ENCODE results near the gene FILIP1.
"Not testable (repeated sequence)": the region's sequence is repeated elsewhere in the genome, so short reads cannot be mapped to it uniquely, and the experiment has no call there.

Gene FILIP1

DNA sequence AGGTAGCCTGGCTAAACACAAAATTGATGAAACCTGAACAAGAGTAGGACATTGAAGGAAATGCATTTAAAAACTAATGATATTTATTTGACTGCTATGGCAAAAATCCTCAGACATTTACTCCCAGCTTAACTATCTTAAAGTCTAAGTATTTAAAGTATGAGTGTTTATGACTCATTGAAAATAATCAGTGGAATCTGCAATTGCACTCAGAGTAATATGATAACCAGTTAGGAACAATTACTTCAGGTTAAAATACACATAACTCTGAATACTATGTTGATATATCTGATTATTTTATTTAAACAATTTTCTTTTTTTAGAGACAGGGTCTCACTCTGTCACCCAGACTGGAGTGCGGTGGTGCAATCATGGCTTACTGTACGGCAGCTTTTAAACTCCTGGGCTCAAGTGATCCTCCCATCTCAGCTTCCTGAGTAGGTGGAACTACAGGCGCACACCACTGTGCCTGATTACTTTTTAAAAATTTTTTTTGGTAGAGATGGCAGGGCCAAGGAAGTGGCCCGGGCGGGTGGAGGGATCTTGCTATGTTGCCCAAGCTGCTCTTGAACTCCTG is 43.9 kb downstream of the FILIP1 start:
- DNase-seq = no peak

- DNase-seq = no peak
Measured at GRCh38 chr6:75446241-75446880, 47.2 kb downstream of the FILIP1 start.

- DNase-seq = no peak
Measured at GRCh38 chr6:75445738-75446137, 47.9 kb downstream of the FILIP1 start.

GRCh38 chr6:75444899-75445298 is 48.7 kb downstream of the FILIP1 start:
- DNase-seq = no peak

DNA sequence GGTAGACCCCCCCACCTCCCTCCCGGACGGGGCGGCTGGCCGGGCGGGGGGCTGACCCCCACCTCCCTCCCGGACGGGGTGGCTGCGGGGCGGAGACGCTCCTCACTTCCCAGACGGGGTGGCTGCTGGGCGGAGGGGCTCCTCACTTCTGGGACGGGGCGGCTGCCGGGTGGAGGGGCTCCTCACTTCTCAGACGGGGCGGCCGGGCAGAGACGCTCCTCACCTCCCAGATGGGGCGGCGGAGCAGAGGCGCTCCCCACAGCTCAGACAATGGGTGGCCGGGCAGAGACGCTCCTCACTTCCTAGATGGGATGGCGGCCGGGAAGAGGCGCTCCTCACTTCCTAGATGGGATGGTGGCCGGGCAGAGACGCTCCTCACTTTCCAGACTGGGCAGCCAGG is 51.7 kb downstream of the FILIP1 start:
- DNase-seq = not testable (repeated sequence)

DNA sequence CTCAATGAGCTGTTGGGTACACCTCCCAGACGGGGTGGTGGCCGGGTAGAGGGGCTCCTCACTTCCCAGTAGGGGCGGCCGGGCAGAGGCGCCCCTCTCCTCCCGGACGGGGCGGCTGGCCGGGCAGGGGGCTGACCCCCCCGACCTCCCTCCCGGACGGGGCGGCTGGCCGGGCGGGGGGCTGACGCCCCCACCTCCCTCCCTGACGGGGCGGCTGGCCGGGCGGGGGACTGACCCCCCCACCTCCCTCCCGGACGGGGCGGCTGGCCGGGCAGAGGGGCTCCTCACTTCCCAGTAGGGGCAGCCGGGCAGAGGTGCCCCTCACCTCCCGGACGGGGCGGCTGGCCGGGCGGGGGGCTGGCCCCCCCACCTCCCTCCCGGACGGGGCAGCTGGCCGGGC is 52.1 kb downstream of the FILIP1 start:
- not testable (repeated sequence) for DNase-seq

- no peak for DNase-seq
Measured at GRCh38 chr6:75438442-75439116, 55.0 kb downstream of the FILIP1 start.

DNA sequence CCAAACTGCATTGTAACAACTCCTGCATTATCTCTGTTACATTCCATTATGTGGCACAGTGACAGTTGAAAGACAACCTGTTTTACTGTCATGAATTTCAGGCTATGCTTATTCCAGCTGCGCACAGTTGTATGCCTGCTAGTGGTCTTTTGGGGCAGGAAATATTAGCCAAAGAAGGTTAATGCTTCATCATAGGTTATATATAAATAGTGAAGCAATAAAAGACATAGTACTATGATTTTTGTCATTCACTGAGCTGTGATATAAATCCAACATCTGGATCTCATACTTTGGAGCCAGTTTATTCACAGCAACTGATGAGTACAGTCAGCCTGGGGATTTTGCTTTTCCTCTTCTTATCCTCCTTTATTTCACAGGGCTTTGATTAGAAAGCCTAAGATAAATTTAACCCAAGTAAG is 55.6 kb downstream of the FILIP1 start:
- DNase-seq = no peak

GRCh38 chr6:75437421-75437891 is 56.1 kb downstream of the FILIP1 start:
- DNase-seq = no peak

DNA sequence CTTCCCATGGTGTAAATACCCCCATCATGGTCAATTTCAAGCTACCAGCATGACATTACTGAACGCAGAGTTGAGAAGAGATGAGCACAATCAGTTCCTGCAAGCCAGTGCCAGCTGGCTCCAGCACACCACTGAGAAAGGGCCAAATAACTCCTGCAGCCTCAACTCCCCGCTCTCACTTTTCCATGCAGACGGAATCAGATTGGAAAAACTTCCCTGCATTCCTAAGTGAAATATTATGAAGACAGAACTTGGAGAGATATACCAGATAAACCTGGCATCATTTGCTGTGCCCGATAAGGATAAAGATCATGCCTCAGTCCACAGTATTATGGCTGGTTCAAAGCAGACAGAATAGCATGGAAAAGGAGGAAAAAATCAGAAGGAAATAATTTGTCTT is 56.7 kb downstream of the FILIP1 start:
- peak; percentile 1 for DNase-seq

- not testable (repeated sequence) for DNase-seq
Measured at GRCh38 chr6:75432809-75433208, 60.8 kb downstream of the FILIP1 start.

GRCh38 chr6:75431379-75431778 is 62.2 kb downstream of the FILIP1 start:
- no peak for DNase-seq

GRCh38 chr6:75430631-75431325 is 62.8 kb downstream of the FILIP1 start:
- no peak for DNase-seq

- no peak for DNase-seq
Measured at GRCh38 chr6:75429061-75429703, 64.4 kb downstream of the FILIP1 start.

- DNase-seq = no peak
Measured at GRCh38 chr6:75428204-75428603, 65.4 kb downstream of the FILIP1 start.

DNA sequence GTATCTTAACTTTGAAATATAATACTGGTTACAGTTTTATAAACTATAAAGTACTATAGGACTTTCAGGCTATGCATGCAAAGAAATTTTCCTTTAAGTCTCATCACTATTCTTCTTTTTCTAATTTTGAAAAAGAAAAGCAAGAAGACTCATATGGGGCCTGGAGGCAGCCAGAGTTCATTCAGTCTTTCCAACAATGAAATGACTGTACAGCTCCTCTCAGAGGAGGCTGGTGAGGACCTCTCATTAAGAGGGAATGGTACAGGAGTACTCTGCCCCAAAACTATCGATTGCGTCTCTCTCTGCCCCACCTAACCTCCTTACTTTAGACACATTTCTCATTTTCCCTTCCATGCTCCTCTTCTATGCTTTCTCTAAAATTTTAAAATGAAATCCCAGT is 66.3 kb downstream of the FILIP1 start:
- DNase-seq = no peak

DNA sequence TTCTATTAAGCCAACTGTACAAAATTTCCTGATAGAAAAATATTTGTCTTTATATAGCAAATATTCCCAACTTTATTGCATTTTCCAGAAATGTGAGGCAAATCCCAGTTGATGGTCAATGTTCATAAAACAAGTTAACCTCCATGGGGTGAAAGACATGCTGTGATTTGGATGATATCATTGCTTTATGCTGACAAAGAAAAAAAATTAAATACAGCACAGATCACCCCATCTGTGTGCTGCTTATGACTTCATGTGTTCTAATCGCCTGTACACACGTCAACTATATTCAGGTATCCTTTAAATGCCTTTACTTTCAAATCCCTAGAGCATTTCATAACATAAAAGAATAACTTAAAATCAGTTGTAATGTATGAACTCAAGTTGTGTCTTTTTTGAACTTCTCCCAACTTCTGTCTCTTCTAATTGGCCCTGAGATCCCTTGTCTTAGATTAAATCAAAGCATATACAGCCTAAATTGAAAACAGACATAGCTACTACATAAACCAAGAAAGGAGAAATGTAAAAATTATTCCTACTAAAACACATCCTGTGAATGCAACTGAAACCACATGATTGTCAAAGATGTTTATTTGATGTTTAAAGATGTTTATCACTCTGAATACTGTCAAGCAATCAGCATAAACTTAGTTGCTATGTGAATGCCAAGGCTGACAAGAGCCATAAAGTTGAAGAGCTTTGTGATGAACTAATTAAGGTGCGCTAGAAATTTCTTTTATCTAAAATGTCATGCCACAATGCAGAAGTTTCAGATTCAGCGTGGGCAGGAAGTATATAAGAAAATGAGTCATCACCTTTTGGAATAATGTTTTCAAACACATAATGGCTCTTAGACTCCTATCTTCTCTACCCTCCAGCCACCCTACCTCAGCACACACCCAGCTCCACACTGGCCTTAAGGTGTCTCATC is 68.7 kb downstream of the FILIP1 start:
- no peak for DNase-seq

DNA sequence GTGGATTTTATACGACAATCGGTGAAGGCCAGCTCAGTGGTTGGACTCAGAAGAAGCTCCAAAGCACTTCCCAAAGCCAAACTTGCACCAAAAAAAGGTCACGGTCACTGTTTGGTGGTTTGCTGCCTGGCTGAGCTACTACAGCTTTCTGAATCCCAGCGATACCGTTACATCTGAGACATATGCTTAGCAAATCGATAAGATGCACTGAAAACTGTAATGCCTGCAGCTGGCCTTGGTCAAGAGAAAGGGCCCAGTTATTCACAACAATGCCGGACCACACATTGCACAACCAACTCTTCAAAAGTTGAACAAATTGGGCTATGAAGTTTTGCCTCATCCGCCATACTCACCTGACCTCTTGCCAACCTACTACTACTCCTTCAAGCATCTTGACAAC is 70.2 kb downstream of the FILIP1 start:
- no peak for DNase-seq

DNA sequence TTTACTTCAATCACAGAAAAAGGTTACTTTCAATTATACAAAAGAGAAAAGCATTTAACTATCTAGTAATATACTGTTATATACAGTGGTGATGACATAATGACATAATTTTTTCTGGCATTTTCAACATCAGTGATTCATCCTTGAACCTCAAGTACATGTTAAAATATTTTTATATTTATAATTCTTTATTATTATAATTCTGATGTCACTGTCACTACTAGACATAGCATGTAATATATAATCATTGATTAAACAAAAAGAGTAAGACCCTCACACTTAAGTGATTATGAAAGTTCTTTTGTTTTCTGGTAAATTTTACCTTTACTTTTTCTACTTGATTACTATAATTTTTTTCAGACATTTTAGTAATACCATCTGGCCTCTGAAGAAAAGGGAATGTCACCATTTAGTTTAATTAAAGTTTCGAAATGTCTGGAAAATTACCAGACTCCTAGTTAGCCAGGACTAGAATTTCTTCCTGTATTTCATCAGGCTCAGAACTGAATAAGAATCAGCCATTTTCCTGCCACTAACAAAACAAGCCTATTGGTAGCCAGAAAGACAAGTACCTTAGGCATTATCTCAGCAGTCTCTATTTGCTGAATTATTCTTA is 71.5 kb downstream of the FILIP1 start:
- no peak for DNase-seq

DNA sequence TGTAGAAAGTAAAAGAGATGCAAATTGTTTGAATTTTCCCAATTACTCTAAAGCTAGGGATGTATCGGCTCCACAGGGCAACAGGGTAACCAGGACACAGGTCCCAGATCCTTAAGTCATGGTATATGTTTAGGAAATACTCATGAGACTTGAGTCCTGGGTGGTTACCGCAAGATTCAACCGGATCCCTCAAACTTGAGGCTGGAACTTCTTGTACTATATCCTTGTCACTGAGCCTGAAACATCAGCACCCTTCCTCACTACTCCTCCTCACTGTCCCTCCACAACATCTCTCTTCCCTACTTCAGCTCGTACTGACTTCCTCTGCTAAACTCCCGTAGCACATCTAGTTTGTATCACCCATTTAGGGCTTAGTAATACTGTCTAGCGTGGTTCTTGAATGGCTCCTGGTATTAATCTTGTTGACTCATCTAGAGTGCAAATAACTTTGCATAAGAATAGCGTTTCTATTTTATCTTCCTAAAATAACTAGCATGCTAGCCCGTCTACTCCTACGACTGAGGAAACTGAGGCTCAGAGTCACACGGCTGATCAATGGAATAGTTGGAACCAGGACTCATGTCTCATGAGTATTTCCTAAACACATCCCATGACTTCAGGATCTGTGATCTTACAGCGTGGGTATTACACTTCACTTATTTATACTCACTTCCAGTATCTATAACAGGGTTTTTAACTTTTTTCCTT is 72.1 kb downstream of the FILIP1 start:
- DNase-seq = no peak

DNA sequence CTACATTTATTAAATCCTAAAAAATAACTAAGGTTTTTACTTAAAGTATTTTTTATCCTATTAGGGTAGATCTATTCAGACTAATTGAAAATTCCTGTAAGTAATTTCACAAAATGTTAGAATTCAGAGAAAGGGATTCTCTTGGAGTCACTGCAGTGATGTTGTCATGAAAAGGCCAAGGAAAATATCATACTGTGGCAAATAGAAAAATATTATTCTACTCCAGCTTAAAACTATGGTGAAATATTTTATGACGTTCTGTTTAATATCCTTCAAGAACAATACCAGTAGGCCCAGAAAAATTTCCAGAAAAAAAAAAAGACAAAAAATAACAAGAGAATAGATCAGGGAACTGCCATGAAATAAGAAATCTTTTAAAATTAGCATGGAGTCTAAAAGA is 73.6 kb downstream of the FILIP1 start:
- no peak for DNase-seq
